ENCODE results near the gene HCFC1. TPM values are rescaled to one million over a fixed set of nuclear protein-coding genes. Genes with fewer than 3 reads are reported as not detected.

Gene HCFC1
- total RNA-seq, 1 donor from 2014 or later, result 74.6 TPM

- Mint-ChIP-seq H3K4me3 (ENCODE audit: unreplicated experiment) (no peak overlapping the region), H3K4me1 (ENCODE audit: unreplicated experiment) (peaks cover 11% of the 10 kb centered on the region)
These were observed 19.8 kb downstream of the HCFC1 start for GRCh38 chrX:153951683-153952372.

GRCh38 chrX:153950127-153950526, 21.5 kb downstream of the HCFC1 start:
- H3K4me1 Mint-ChIP-seq (ENCODE audit: unreplicated experiment), result peaks cover 11% of the 10 kb centered on the region
- H3K27me3 Mint-ChIP-seq (ENCODE audit: unreplicated experiment), result peaks cover 5% of the 10 kb centered on the region
- no peak for DNase-seq (ENCODE audit: low spot score)
- no peak overlapping the region for H3K27ac Mint-ChIP-seq (ENCODE audit: unreplicated experiment)
- no peak overlapping the region for H3K4me3 Mint-ChIP-seq (ENCODE audit: unreplicated experiment)
- no peak for TF ChIP-seq CTCF (IDR thresholded peaks at IDR 0.05; ENCODE audit: unreplicated experiment)
- H3K9me3 Mint-ChIP-seq (ENCODE audit: unreplicated experiment), result no peaks in the 10 kb centered on the region
- peaks cover 7% of the 10 kb centered on the region for H3K36me3 Mint-ChIP-seq (ENCODE audit: low read depth, unreplicated experiment)

More at GRCh38 chrX:153951683-153952372, 19.8 kb downstream of the HCFC1 start:
- DNase-seq (ENCODE audit: low spot score), result no peak
- no peak overlapping the region for H3K27ac Mint-ChIP-seq (ENCODE audit: unreplicated experiment)
- no peaks in the 10 kb centered on the region for H3K9me3 Mint-ChIP-seq (ENCODE audit: unreplicated experiment)
- H3K36me3 Mint-ChIP-seq (ENCODE audit: low read depth, unreplicated experiment), result peaks cover 7% of the 10 kb centered on the region
- peaks cover 5% of the 10 kb centered on the region for H3K27me3 Mint-ChIP-seq (ENCODE audit: unreplicated experiment)
- no peak for TF ChIP-seq CTCF (IDR thresholded peaks at IDR 0.05; ENCODE audit: unreplicated experiment)

GRCh38 chrX:153948847-153949805, 22.5 kb downstream of the HCFC1 start:
- H3K27ac Mint-ChIP-seq (ENCODE audit: unreplicated experiment), result peak overlapping the region; percentile 90
- peak; percentile 16 for DNase-seq (ENCODE audit: low spot score)
- no peaks in the 10 kb centered on the region for H3K9me3 Mint-ChIP-seq (ENCODE audit: unreplicated experiment)
- H3K27me3 Mint-ChIP-seq (ENCODE audit: unreplicated experiment), result peaks cover 5% of the 10 kb centered on the region
- peaks cover 7% of the 10 kb centered on the region for H3K36me3 Mint-ChIP-seq (ENCODE audit: low read depth, unreplicated experiment)
- TF ChIP-seq CTCF (IDR thresholded peaks at IDR 0.05; ENCODE audit: unreplicated experiment), result no peak
- peaks cover 11% of the 10 kb centered on the region for H3K4me1 Mint-ChIP-seq (ENCODE audit: unreplicated experiment)
- peak overlapping the region; percentile 47 for H3K4me3 Mint-ChIP-seq (ENCODE audit: unreplicated experiment)

GRCh38 chrX:153948002-153948466, 23.6 kb downstream of the HCFC1 start:
- H3K4me3 Mint-ChIP-seq (ENCODE audit: unreplicated experiment), result peak overlapping the region; percentile 28
- no peaks in the 10 kb centered on the region for H3K9me3 Mint-ChIP-seq (ENCODE audit: unreplicated experiment)
- H3K36me3 Mint-ChIP-seq (ENCODE audit: low read depth, unreplicated experiment), result peaks cover 7% of the 10 kb centered on the region
- H3K27me3 Mint-ChIP-seq (ENCODE audit: unreplicated experiment), result peaks cover 5% of the 10 kb centered on the region
- DNase-seq (ENCODE audit: low spot score), result no peak
- H3K4me1 Mint-ChIP-seq (ENCODE audit: unreplicated experiment), result peaks cover 11% of the 10 kb centered on the region
- peak overlapping the region; percentile 90 for H3K27ac Mint-ChIP-seq (ENCODE audit: unreplicated experiment)
- no peak for TF ChIP-seq CTCF (IDR thresholded peaks at IDR 0.05; ENCODE audit: unreplicated experiment)
